IPS DF 6.9 (cell line): ENCODE data around the gene SBK3.

Experiments
- DNase-seq: peaks from one replicate; pipeline ENCODE4 v3.0.0-alpha.2; 2013; ENCODE audit warnings: low read depth, low spot score
- H3K27ac ChIP-seq: one replicate; pipeline ENCODE4 v1.5.1; 2013; ENCODE audit warnings: low read length, control low read depth
- H3K27me3 ChIP-seq: 2 replicates; pipeline ENCODE4 v1.6.1; 2013; ENCODE audit warnings: mild to moderate bottlenecking, low read length; ENCODE audit not compliant: control insufficient read depth, insufficient read depth
- H3K36me3 ChIP-seq: 2 replicates; pipeline ENCODE4 v1.6.1; 2013; ENCODE audit warnings: low read length; ENCODE audit not compliant: control insufficient read depth, insufficient read depth
- H3K4me1 ChIP-seq: 2 replicates; pipeline ENCODE4 v1.6.1; 2013; ENCODE audit warnings: low read length; ENCODE audit not compliant: control insufficient read depth, insufficient read depth
- H3K4me3 ChIP-seq: 2 replicates; pipeline ENCODE4 v1.5.1; 2013; ENCODE audit warnings: mild to moderate bottlenecking, low read length
- H3K9me3 ChIP-seq: 2 replicates; pipeline ENCODE4 v1.6.1; 2013; ENCODE audit warnings: low read length, inconsistent platforms; ENCODE audit not compliant: control insufficient read depth, insufficient read depth
- WGBS: extraction: QIAGEN DNeasy Blood & Tissue Kit; methylation state at CpG from one replicate; pipeline ENCODE4 v1.1.7; 2013; ENCODE audit warnings: mixed read lengths, missing lambda C conversion rate; ENCODE audit not compliant: insufficient read length, insufficient coverage; 5-methylcytosine and 5-hydroxymethylcytosine counted together

SBK3 gene

GRCh38 chr19:55552620-55553019 is 7.3 kb upstream of the SBK3 start:
- no CpG with 5 or more reads among the region's 13 CpGs for WGBS
- DNase-seq: no peak
- Histone ChIP-seq H3K9me3 (no peaks in the 10 kb centered on the region), H3K27me3 (no peaks in the 10 kb centered on the region), H3K4me1 (no peaks in the 10 kb centered on the region), H3K36me3 (no peaks in the 10 kb centered on the region), H3K4me3 (no peak overlapping the region), H3K27ac (no peak overlapping the region)

GRCh38 chr19:55552206-55552605 is 6.9 kb upstream of the SBK3 start:
- Histone ChIP-seq H3K27ac (no peak overlapping the region), H3K27me3 (no peaks in the 10 kb centered on the region), H3K4me1 (0 out of 2 replicates have a peak, but pooled peaks cover under 1% of the 10 kb centered on the region), H3K9me3 (no peaks in the 10 kb centered on the region), H3K36me3 (no peaks in the 10 kb centered on the region), H3K4me3 (no peak overlapping the region)
- no CpG with 5 or more reads among the region's 5 CpGs for WGBS
- DNase-seq: no peak

GRCh38 chr19:55550321-55550650 is 4.9 kb upstream of the SBK3 start:
- WGBS: no CpG with 5 or more reads among the region's 7 CpGs
- no peak for DNase-seq
- no peak overlapping the region for H3K27ac ChIP-seq
- H3K36me3 ChIP-seq: no peaks in the 10 kb centered on the region
- H3K27me3 ChIP-seq: no peaks in the 10 kb centered on the region
- H3K9me3 ChIP-seq: no peaks in the 10 kb centered on the region
- 0 out of 2 replicates have a peak, but pooled peaks cover 2% of the 10 kb centered on the region for H3K4me1 ChIP-seq
- peak overlapping the region; percentile 22; the same call in 1 of the 2 replicates for H3K4me3 ChIP-seq

DNA sequence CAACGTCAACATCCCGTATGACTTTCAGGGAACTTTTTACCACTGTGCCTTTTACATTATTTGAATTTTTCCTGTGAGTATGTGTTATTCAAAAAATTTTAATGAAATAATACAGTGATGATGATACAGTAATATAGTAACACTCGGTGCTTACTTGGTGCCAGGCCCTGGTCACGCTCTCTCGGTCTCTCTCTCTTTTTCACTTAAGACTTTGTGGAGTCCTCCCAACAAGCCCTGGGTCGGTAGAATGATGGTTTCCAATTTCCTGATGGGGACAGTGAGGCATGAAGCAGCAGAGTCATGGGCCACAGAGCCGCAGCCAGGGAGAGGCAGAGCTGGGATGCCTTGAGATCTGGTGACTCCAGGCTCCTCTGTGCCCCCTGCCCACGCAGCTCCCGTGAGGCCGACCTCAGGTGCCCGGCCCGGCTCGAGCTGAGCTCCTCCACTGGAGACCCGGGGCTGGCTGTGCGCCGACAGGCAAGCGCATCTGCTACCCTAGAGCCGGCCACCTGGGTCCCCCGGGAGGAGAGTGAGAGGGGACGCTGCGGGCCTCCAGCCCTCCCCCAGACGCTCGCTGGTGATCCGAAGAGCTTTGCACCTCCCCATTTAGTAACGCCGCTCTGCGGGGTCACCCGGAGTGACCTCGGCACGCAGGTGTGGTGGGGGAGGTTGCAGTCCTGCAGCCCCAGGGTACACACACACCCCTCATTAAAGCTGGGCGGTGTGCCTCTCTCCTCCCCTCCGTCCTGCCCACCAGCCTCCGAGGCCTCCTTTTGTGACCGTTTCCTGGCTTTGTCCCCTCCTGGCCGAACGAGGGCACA is 4.4 kb upstream of the SBK3 start:
- no peak overlapping the region for H3K27ac ChIP-seq
- no peaks in the 10 kb centered on the region for H3K27me3 ChIP-seq
- H3K4me3 ChIP-seq: peak overlapping the region; percentile 22; the same call in 1 of the 2 replicates
- no peaks in the 10 kb centered on the region; the same call in 1 of the 2 replicates for H3K36me3 ChIP-seq
- H3K9me3 ChIP-seq: no peaks in the 10 kb centered on the region
- 0 out of 2 replicates have a peak, but pooled peaks cover 2% of the 10 kb centered on the region for H3K4me1 ChIP-seq
- WGBS: no CpG with 5 or more reads among the region's 36 CpGs
- no peak for DNase-seq

DNA sequence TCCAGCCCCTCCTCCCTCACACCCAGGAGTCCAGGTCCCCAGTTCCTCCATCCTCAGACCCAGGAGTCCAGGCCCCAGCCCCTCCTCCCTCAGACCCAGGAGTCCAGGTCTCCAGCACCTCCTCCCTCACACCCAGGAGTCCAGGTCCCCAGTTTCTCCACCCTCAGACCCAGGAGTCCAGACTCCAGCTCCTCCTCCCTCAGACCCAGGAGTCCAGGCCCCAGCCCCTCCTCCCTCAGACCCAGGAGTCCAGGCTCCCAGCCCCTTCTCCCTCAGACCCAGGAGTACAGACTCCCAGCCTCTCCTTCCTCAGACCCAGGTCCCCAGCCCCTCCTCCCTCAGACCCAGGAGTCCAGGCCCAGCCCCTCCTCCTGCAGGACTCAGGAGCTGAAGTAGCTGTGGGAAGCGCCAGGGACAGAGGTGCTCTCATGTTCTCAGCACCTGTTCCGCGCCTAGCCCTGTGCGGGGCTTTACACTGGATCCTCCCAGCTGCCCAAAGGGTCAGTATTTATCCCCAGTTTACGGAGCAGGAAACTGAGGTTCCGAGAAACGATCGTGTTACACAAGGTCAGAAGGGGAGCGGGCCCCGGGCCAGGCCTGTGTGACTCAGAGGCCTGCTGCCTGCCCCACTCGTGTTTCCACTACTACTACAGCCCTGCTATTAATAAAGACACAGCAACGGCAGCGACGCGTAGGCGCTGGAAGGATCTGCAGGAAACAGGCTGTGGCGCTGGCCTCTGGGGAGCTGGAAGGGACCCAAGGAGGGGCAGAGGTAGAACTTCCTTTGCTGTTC is 1.7 kb upstream of the SBK3 start:
- DNase-seq: no peak
- Histone ChIP-seq H3K9me3 (no peaks in the 10 kb centered on the region), H3K36me3 (no peaks in the 10 kb centered on the region; the same call in 1 of the 2 replicates), H3K4me1 (0 out of 2 replicates have a peak, but pooled peaks cover 2% of the 10 kb centered on the region), H3K27me3 (no peaks in the 10 kb centered on the region), H3K27ac (no peak overlapping the region), H3K4me3 (no peak overlapping the region)
- WGBS: no CpG with 5 or more reads among the region's 17 CpGs

DNA sequence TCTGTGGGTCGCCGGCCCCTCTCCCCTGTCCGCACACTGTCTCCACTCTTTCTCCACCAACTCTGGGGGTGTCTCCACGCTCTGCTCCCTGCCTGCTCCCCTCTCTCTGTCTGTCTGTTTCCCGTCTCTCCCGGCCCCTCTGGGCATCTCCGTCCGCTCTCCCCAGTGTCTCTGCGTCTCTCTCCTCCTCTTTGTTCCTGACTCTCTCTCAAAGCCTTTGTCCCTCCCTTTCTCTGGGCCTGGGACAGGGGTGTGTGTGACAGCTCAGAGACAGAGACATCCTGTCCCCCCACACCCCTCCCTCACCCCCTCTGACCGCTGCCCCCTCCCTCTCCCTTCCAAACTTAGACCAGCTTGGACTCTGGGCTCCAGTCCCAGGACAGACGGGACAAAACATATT is 668 bp upstream of the SBK3 start:
- DNase-seq: no peak
- H3K27me3 ChIP-seq: no peaks in the 10 kb centered on the region
- 0 out of 2 replicates have a peak, but pooled peaks cover 2% of the 10 kb centered on the region for H3K4me1 ChIP-seq
- no peaks in the 10 kb centered on the region; the same call in 1 of the 2 replicates for H3K36me3 ChIP-seq
- H3K9me3 ChIP-seq: no peaks in the 10 kb centered on the region
- no CpG with 5 or more reads among the region's 11 CpGs for WGBS
- H3K27ac ChIP-seq: no peak overlapping the region
- H3K4me3 ChIP-seq: no peak overlapping the region

GRCh38 chr19:55544776-55545439 is 435 bp downstream of the SBK3 start:
- no peaks in the 10 kb centered on the region for H3K27me3 ChIP-seq
- H3K36me3 ChIP-seq: no peaks in the 10 kb centered on the region; the same call in 1 of the 2 replicates
- no peak overlapping the region for H3K4me3 ChIP-seq
- H3K9me3 ChIP-seq: no peaks in the 10 kb centered on the region
- no peak for DNase-seq
- H3K27ac ChIP-seq: no peak overlapping the region
- no CpG with 5 or more reads among the region's 23 CpGs for WGBS
- peaks cover 2% of the 10 kb centered on the region; the same call in 1 of the 2 replicates for H3K4me1 ChIP-seq

DNA sequence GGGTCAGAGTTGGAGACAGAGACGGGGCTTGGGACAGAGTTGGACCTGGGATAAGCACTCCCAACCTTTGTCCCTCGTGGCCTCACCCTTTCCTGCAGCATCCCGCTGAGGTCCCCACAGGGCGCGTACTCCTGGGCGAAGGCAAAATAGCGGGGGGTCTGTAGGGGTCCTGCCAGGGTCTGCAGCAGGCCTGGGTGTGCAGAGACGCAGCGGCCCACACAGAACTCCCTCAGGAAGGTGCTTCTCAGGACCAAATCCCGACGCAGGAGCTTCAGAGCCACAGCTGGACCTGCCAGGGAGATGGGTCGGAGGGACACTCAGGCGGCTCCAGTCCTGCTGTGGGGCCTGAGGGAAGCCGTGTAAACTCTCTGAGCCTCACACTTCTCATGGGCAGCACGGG is 1.3 kb downstream of the SBK3 start:
- no CpG with 5 or more reads among the region's 15 CpGs for WGBS
- Histone ChIP-seq H3K9me3 (no peaks in the 10 kb centered on the region), H3K4me3 (no peak overlapping the region), H3K4me1 (peaks cover 5% of the 10 kb centered on the region; the same call in 1 of the 2 replicates), H3K27me3 (no peaks in the 10 kb centered on the region), H3K27ac (no peak overlapping the region), H3K36me3 (no peaks in the 10 kb centered on the region; the same call in 1 of the 2 replicates)
- no peak for DNase-seq

- WGBS: 100% methylated on average over 2 of the region's 5 CpGs
Observed at GRCh38 chr19:55543567-55543966, 1.8 kb downstream of the SBK3 start.

GRCh38 chr19:55542292-55542855 is 3.0 kb downstream of the SBK3 start:
- no peak for DNase-seq
- Histone ChIP-seq H3K4me1 (peaks cover 6% of the 10 kb centered on the region), H3K9me3 (no peaks in the 10 kb centered on the region), H3K27ac (no peak overlapping the region), H3K4me3 (no peak overlapping the region), H3K36me3 (no peaks in the 10 kb centered on the region; the same call in 1 of the 2 replicates), H3K27me3 (no peaks in the 10 kb centered on the region)
- 100% methylated on average over 7 of the region's 7 CpGs for WGBS

More at GRCh38 chr19:55543567-55543966, 1.8 kb downstream of the SBK3 start:
- Histone ChIP-seq H3K9me3 (no peaks in the 10 kb centered on the region), H3K27me3 (no peaks in the 10 kb centered on the region), H3K36me3 (no peaks in the 10 kb centered on the region; the same call in 1 of the 2 replicates), H3K4me1 (peaks cover 5% of the 10 kb centered on the region; the same call in 1 of the 2 replicates), H3K27ac (no peak overlapping the region), H3K4me3 (no peak overlapping the region)
- no peak for DNase-seq
